Measurements from ENCODE around the gene IGSF21. TPM values are rescaled to one million over a fixed set of nuclear protein-coding genes. Genes with fewer than 3 reads are reported as not detected.
"Not testable (repeated sequence)": the region's sequence is repeated elsewhere in the genome, so short reads cannot be mapped to it uniquely, and the experiment has no call there.

IGSF21 gene
- total RNA-seq, 1 donor from 2014 or later = 4.4 TPM

- H3K4me1 Mint-ChIP-seq (ENCODE audit: unreplicated experiment) = peaks cover 21% of the 10 kb centered on the region
- H3K36me3 Mint-ChIP-seq (ENCODE audit: low read depth, unreplicated experiment) = no peaks in the 10 kb centered on the region
- H3K9me3 Mint-ChIP-seq (ENCODE audit: unreplicated experiment) = no peaks in the 10 kb centered on the region
- peaks cover 3% of the 10 kb centered on the region for H3K27me3 Mint-ChIP-seq (ENCODE audit: unreplicated experiment)
- no peak for TF ChIP-seq CTCF (IDR thresholded peaks at IDR 0.05; ENCODE audit: unreplicated experiment)
- no peak overlapping the region for H3K4me3 Mint-ChIP-seq (ENCODE audit: unreplicated experiment)
- no peak for DNase-seq (ENCODE audit: low spot score)
- no peak overlapping the region for H3K27ac Mint-ChIP-seq (ENCODE audit: unreplicated experiment)
Observed at GRCh38 chr1:18160290-18160942, 52.8 kb downstream of the IGSF21 start.

GRCh38 chr1:18161690-18162089 lies 54.1 kb downstream of the IGSF21 start:
- H3K27ac Mint-ChIP-seq (ENCODE audit: unreplicated experiment) = no peak overlapping the region
- no peaks in the 10 kb centered on the region for H3K36me3 Mint-ChIP-seq (ENCODE audit: low read depth, unreplicated experiment)

GRCh38 chr1:18165640-18166039 lies 58.0 kb downstream of the IGSF21 start:
- H3K36me3 Mint-ChIP-seq (ENCODE audit: low read depth, unreplicated experiment); H3K27me3 Mint-ChIP-seq (ENCODE audit: unreplicated experiment); H3K4me3 Mint-ChIP-seq (ENCODE audit: unreplicated experiment); H3K9me3 Mint-ChIP-seq (ENCODE audit: unreplicated experiment); DNase-seq (ENCODE audit: low spot score): not testable (repeated sequence)
- Mint-ChIP-seq H3K4me1 (ENCODE audit: unreplicated experiment) (peaks cover 44% of the 10 kb centered on the region), H3K27ac (ENCODE audit: unreplicated experiment) (peak overlapping the region; percentile 58)

More at GRCh38 chr1:18161690-18162089, 54.1 kb downstream of the IGSF21 start:
- Mint-ChIP-seq H3K4me3 (ENCODE audit: unreplicated experiment) (no peak overlapping the region), H3K9me3 (ENCODE audit: unreplicated experiment) (no peaks in the 10 kb centered on the region), H3K27me3 (ENCODE audit: unreplicated experiment) (peaks cover 3% of the 10 kb centered on the region), H3K4me1 (ENCODE audit: unreplicated experiment) (peaks cover 34% of the 10 kb centered on the region)
- no peak for TF ChIP-seq CTCF (IDR thresholded peaks at IDR 0.05; ENCODE audit: unreplicated experiment)
- DNase-seq (ENCODE audit: low spot score) = no peak

- Mint-ChIP-seq H3K36me3 (ENCODE audit: low read depth, unreplicated experiment) (no peaks in the 10 kb centered on the region), H3K4me3 (ENCODE audit: unreplicated experiment) (no peak overlapping the region), H3K4me1 (ENCODE audit: unreplicated experiment) (peaks cover 51% of the 10 kb centered on the region), H3K27me3 (ENCODE audit: unreplicated experiment) (peaks cover 8% of the 10 kb centered on the region), H3K27ac (ENCODE audit: unreplicated experiment) (peak overlapping the region; percentile 20), H3K9me3 (ENCODE audit: unreplicated experiment) (no peaks in the 10 kb centered on the region)
- TF ChIP-seq CTCF (IDR thresholded peaks at IDR 0.05; ENCODE audit: unreplicated experiment) = no peak
- no peak for DNase-seq (ENCODE audit: low spot score)
Observed at GRCh38 chr1:18166341-18166740, 58.7 kb downstream of the IGSF21 start.

- Mint-ChIP-seq H3K9me3 (ENCODE audit: unreplicated experiment) (no peaks in the 10 kb centered on the region), H3K36me3 (ENCODE audit: low read depth, unreplicated experiment) (no peaks in the 10 kb centered on the region), H3K27me3 (ENCODE audit: unreplicated experiment) (peaks cover 8% of the 10 kb centered on the region), H3K27ac (ENCODE audit: unreplicated experiment) (peak overlapping the region; percentile 20), H3K4me1 (ENCODE audit: unreplicated experiment) (peaks cover 53% of the 10 kb centered on the region), H3K4me3 (ENCODE audit: unreplicated experiment) (no peak overlapping the region)
- no peak for DNase-seq (ENCODE audit: low spot score)
- TF ChIP-seq CTCF (IDR thresholded peaks at IDR 0.05; ENCODE audit: unreplicated experiment) = no peak
Observed at GRCh38 chr1:18166929-18167328, 59.3 kb downstream of the IGSF21 start.
